ENCODE data around the gene PAPOLB.

PAPOLB gene

GRCh38 chr7:4815609-4816418 lies 46.0 kb downstream of the PAPOLB start:
- no peak for ATAC-seq
- TF ChIP-seq OSR1 (CRISPR knock-in tag; IDR thresholded peaks at IDR 0.05) (no peak), ISL1 (CRISPR knock-in tag; IDR thresholded peaks at IDR 0.05) (no peak), GLIS3 (CRISPR knock-in tag; IDR thresholded peaks at IDR 0.05) (no peak), ESRRG (CRISPR knock-in tag; IDR thresholded peaks at IDR 0.05) (no peak), ZNF565 (CRISPR knock-in tag; conservative IDR thresholded peaks at IDR 0.05; ENCODE audit: low read depth) (no peak), PATZ1 (CRISPR knock-in tag; IDR thresholded peaks at IDR 0.05; ENCODE audit: borderline replicate concordance) (no peak), SNAI2 (CRISPR knock-in tag; IDR thresholded peaks at IDR 0.05) (no peak), ZFP3 (CRISPR knock-in tag; IDR thresholded peaks at IDR 0.05) (no peak), ZNF70 (CRISPR knock-in tag; IDR thresholded peaks at IDR 0.05) (no peak), CREB5 (CRISPR knock-in tag; IDR thresholded peaks at IDR 0.05; ENCODE audit: low read depth) (no peak), BACH2 (CRISPR knock-in tag; IDR thresholded peaks at IDR 0.05; ENCODE audit: borderline replicate concordance) (no peak), PPARA (CRISPR knock-in tag; IDR thresholded peaks at IDR 0.05; ENCODE audit: borderline replicate concordance) (no peak)

- no peak for ATAC-seq
- TF ChIP-seq GLIS3 (CRISPR knock-in tag; IDR thresholded peaks at IDR 0.05) (no peak), CSRNP3 (CRISPR knock-in tag; IDR thresholded peaks at IDR 0.05) (no peak), PATZ1 (CRISPR knock-in tag; IDR thresholded peaks at IDR 0.05; ENCODE audit: borderline replicate concordance) (no peak), ZNF565 (CRISPR knock-in tag; conservative IDR thresholded peaks at IDR 0.05; ENCODE audit: low read depth) (no peak), OSR1 (CRISPR knock-in tag; IDR thresholded peaks at IDR 0.05) (no peak), ISL1 (CRISPR knock-in tag; IDR thresholded peaks at IDR 0.05) (no peak), ARNTL (CRISPR knock-in tag; IDR thresholded peaks at IDR 0.05; ENCODE audit: borderline replicate concordance, low read depth) (no peak), POU6F1 (CRISPR knock-in tag; IDR thresholded peaks at IDR 0.05; ENCODE audit: borderline replicate concordance, low read depth) (no peak), TSHZ2 (CRISPR knock-in tag; IDR thresholded peaks at IDR 0.05) (no peak), ZNF8 (CRISPR knock-in tag; IDR thresholded peaks at IDR 0.05) (no peak), ZNF70 (CRISPR knock-in tag; IDR thresholded peaks at IDR 0.05) (no peak), ZFP30 (CRISPR knock-in tag; IDR thresholded peaks at IDR 0.05) (no peak), CSDC2 (CRISPR knock-in tag; IDR thresholded peaks at IDR 0.05) (no peak), TCF4 (CRISPR knock-in tag; IDR thresholded peaks at IDR 0.05; ENCODE audit: borderline replicate concordance) (no peak), ZC3H10 (CRISPR knock-in tag; IDR thresholded peaks at IDR 0.05) (no peak), ESRRG (CRISPR knock-in tag; IDR thresholded peaks at IDR 0.05) (no peak), PPARA (CRISPR knock-in tag; IDR thresholded peaks at IDR 0.05; ENCODE audit: borderline replicate concordance) (no peak), RARB (CRISPR knock-in tag; IDR thresholded peaks at IDR 0.05) (no peak), TOX (CRISPR knock-in tag; IDR thresholded peaks at IDR 0.05; ENCODE audit: borderline replicate concordance) (no peak), ZFP3 (CRISPR knock-in tag; IDR thresholded peaks at IDR 0.05) (no peak)
Observed at GRCh38 chr7:4815121-4815520, 46.7 kb downstream of the PAPOLB start.

Measured in SK-N-SH treated with all-trans-retinoic acid at 6 μM for 48 hours (cell line).